H9 (cell line): Measurements from ENCODE around the gene RDH11. TPM values are rescaled to one million over a fixed set of nuclear protein-coding genes. Genes with fewer than 3 reads are reported as not detected.

Source experiments
- DNase-seq: peaks from one replicate; pipeline ENCODE4 v3.0.0-alpha.2; 2017
- H2AFZ ChIP-seq: one replicate; pipeline ENCODE4 v1.6.1; 2013; ENCODE audit warnings: mild to moderate bottlenecking, low read length, control low read depth, moderate library complexity
- H2AK5ac ChIP-seq: 2 replicates; pipeline ENCODE4 v1.6.1; 2013; ENCODE audit warnings: low read length, control low read depth, mixed read lengths; ENCODE audit not compliant: insufficient read length
- H2BK120ac ChIP-seq: one replicate; pipeline ENCODE4 v1.6.1; 2013; ENCODE audit warnings: low read depth, mild to moderate bottlenecking, low read length, control low read depth, inconsistent platforms; ENCODE audit not compliant: poor library complexity, severe bottlenecking
- H2BK12ac ChIP-seq: 2 replicates; pipeline ENCODE4 v1.6.1; 2013; ENCODE audit warnings: low read length, control low read depth, mixed read lengths, low read depth; ENCODE audit not compliant: insufficient read length
- H2BK15ac ChIP-seq: 2 replicates; pipeline ENCODE4 v1.6.1; 2013; ENCODE audit warnings: low read depth, low read length, control low read depth
- H2BK20ac ChIP-seq: one replicate; pipeline ENCODE4 v1.6.1; 2013; ENCODE audit warnings: low read depth, mild to moderate bottlenecking, low read length, control low read depth, inconsistent platforms; ENCODE audit not compliant: poor library complexity, severe bottlenecking
- H2BK5ac ChIP-seq: 2 replicates; pipeline ENCODE4 v1.6.1; 2013; ENCODE audit warnings: low read length, control low read depth, mixed read lengths; ENCODE audit not compliant: insufficient read length
- H3K14ac ChIP-seq: 2 replicates; pipeline ENCODE4 v1.6.1; 2013; ENCODE audit warnings: low read length, control low read depth; ENCODE audit not compliant: insufficient read depth
- H3K18ac ChIP-seq: 2 replicates; pipeline ENCODE4 v1.6.1; 2013; ENCODE audit warnings: low read depth, mild to moderate bottlenecking, mixed read lengths, low read length, control low read depth; ENCODE audit not compliant: insufficient read length
- H3K23ac ChIP-seq: 2 replicates; pipeline ENCODE4 v1.6.1; 2013; ENCODE audit warnings: low read length, control low read depth, mixed read lengths, low read depth; ENCODE audit not compliant: insufficient read length
- H3K23me2 ChIP-seq: 2 replicates; pipeline ENCODE4 v1.6.1; 2013; ENCODE audit warnings: low read depth, mild to moderate bottlenecking, mixed read lengths, low read length, control low read depth; ENCODE audit not compliant: insufficient read length, poor library complexity, severe bottlenecking
- H3K27ac ChIP-seq: 2 replicates; pipeline ENCODE4 v1.5.1; 2013; ENCODE audit warnings: low read length, control low read depth, mixed read lengths, low read depth; ENCODE audit not compliant: insufficient read length
- H3K27me3 ChIP-seq: 2 replicates; pipeline ENCODE4 v1.6.1; 2013; ENCODE audit warnings: low read length, control low read depth, inconsistent platforms; ENCODE audit not compliant: insufficient read depth
- H3K4ac ChIP-seq: 2 replicates; pipeline ENCODE4 v1.6.1; 2013; ENCODE audit warnings: low read depth, mild to moderate bottlenecking, control low read depth, inconsistent platforms, low read length, moderate library complexity
- H3K4me1 ChIP-seq: 2 replicates; pipeline ENCODE4 v1.6.1; 2013; ENCODE audit warnings: low read length, control low read depth, inconsistent platforms; ENCODE audit not compliant: insufficient read depth
- H3K4me2 ChIP-seq: 2 replicates; pipeline ENCODE4 v1.6.1; 2013; ENCODE audit warnings: low read length, control low read depth, mixed read lengths; ENCODE audit not compliant: insufficient read length, insufficient read depth
- H3K56ac ChIP-seq: 2 replicates; pipeline ENCODE4 v1.6.1; 2013; ENCODE audit warnings: low read depth, mild to moderate bottlenecking, mixed read lengths, low read length, control low read depth; ENCODE audit not compliant: insufficient read length
- H3K79me1 ChIP-seq: 2 replicates; pipeline ENCODE4 v1.6.1; 2013; ENCODE audit warnings: low read depth, mild to moderate bottlenecking, moderate library complexity, low read length, control low read depth, inconsistent platforms; ENCODE audit not compliant: insufficient read depth, poor library complexity, severe bottlenecking
- H3K79me2 ChIP-seq: 2 replicates; pipeline ENCODE4 v1.6.1; 2013; ENCODE audit warnings: low read length, control low read depth, inconsistent platforms; ENCODE audit not compliant: insufficient read depth
- H3K9ac ChIP-seq: 2 replicates; pipeline ENCODE4 v1.6.1; 2013; ENCODE audit warnings: low read length, control low read depth, mixed read lengths; ENCODE audit not compliant: insufficient read length; ENCODE audit errors: extremely low read depth
- H3K9me3 ChIP-seq: one replicate; pipeline ENCODE4 v1.6.1; 2013; ENCODE audit warnings: low read depth, low read length, inconsistent platforms; ENCODE audit not compliant: control insufficient read depth
- H3T11ph ChIP-seq: one replicate; pipeline ENCODE4 v1.6.1; 2013; ENCODE audit warnings: mild to moderate bottlenecking, low read length, control low read depth, inconsistent platforms
- H4K20me1 ChIP-seq: one replicate; pipeline ENCODE4 v1.6.1; 2013; ENCODE audit not compliant: control insufficient read depth, insufficient read length, insufficient read depth
- H4K5ac ChIP-seq: 2 replicates; pipeline ENCODE4 v1.6.1; 2013; ENCODE audit warnings: low read depth, mild to moderate bottlenecking, mixed read lengths, low read length, control low read depth; ENCODE audit not compliant: insufficient read length
- H4K8ac ChIP-seq: replicated peaks from 2 replicates; pipeline ENCODE4 v1.6.1; 2013; ENCODE audit warnings: low read length, control low read depth, mixed read lengths, low read depth; ENCODE audit not compliant: insufficient read length
- H4K91ac ChIP-seq: 2 replicates; pipeline ENCODE4 v1.6.1; 2013; ENCODE audit warnings: low read depth, mild to moderate bottlenecking, moderate library complexity, mixed read lengths, low read length, control low read depth; ENCODE audit not compliant: insufficient read length
- H3K27ac Mint-ChIP-seq, 3 experiments: 2 replicates in 2 of 3; 3 replicates in 1 of 3; pipeline ENCODE4 v1.8.0; 2020 to 2021; ENCODE audit warnings: mixed read lengths in 3 of 3, mild to moderate bottlenecking in 1 of 3, moderate library complexity in 1 of 3
- H3K27me3 Mint-ChIP-seq: 2 replicates; pipeline ENCODE4 v1.8.0; 2021; ENCODE audit warnings: low read depth, mild to moderate bottlenecking, moderate library complexity, mixed read lengths
- H3K36me3 Mint-ChIP-seq, 3 experiments: 2 replicates in 2 of 3; 3 replicates in 1 of 3; pipeline ENCODE4 v1.8.0; 2020 to 2021; ENCODE audit warnings: low read depth in 3 of 3, mixed read lengths in 3 of 3; ENCODE audit not compliant: insufficient read depth in 1 of 3
- H3K4me1 Mint-ChIP-seq, 2 experiments: 2 replicates each; pipeline ENCODE4 v1.8.0; 2020; ENCODE audit warnings: mixed read lengths in 2 of 2
- H3K4me3 Mint-ChIP-seq, 2 experiments: 2 replicates in 1 of 2; 3 replicates in 1 of 2; pipeline ENCODE4 v1.8.0; 2020 to 2021; ENCODE audit warnings: mild to moderate bottlenecking in 2 of 2, mixed read lengths in 2 of 2, moderate library complexity in 1 of 2
- H3K9me3 Mint-ChIP-seq, 2 experiments: 2 replicates in 1 of 2; 3 replicates in 1 of 2; pipeline ENCODE4 v1.8.0; 2020; ENCODE audit warnings: mild to moderate bottlenecking in 2 of 2, mixed read lengths in 2 of 2, moderate library complexity in 1 of 2
- WGBS: extraction: QIAGEN DNeasy Blood & Tissue Kit; methylation state at CpG from one replicate; pipeline ENCODE4 v1.1.7; 2013; ENCODE audit warnings: missing lambda C conversion rate, low lambda C conversion rate, mixed read lengths; ENCODE audit not compliant: insufficient read length; ENCODE audit errors: extremely low coverage; 5-methylcytosine and 5-hydroxymethylcytosine counted together
- total RNA-seq: library from RNA; stranded (reverse); gene quantifications from 2 replicates; pipeline ENCODE4 v1.2.1, GENCODE V29; 2021
- TF ChIP-seq, protein P1 (sequence below): fragments of 200-600 bp; sonication (generic); conservative IDR thresholded peaks from 3 replicates; pipeline ENCODE4 v1.8.0; 2021; ENCODE audit warnings: antibody characterized with exemption, mild to moderate bottlenecking

RDH11 gene
- total RNA-seq, 1 experiment from 2014 or later, result 83.4 TPM

DNA sequence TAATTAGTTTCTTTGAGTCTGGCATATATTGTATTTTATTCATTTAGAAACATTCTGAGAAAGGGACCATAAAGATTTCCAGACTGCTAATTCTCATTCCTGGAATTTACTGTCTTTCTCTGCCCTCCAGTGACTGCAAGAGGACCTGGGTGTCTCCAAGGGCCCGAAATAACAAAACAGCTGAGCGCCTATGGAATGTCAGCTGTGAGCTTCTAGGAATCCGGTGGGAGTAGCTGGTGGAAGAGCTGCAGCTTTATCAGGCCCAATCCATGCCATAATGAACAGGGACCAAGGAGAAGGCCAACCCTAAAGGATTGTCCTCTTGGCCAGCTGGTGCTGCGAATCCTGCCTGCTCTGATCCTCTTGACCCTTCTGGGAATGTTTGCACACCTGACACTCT is 38.1 kb upstream of the RDH11 start:
- Histone ChIP-seq H3K14ac (no peak overlapping the region), H2BK120ac (no peak overlapping the region), H3K4ac (no peak overlapping the region), H4K91ac (no peak overlapping the region), H3K79me2 (no peaks in the 10 kb centered on the region), H3K27me3 (no peaks in the 10 kb centered on the region), H2AFZ (no peak overlapping the region), H2BK5ac (no peak overlapping the region), H2BK15ac (no peak overlapping the region), H3K9ac (no peak overlapping the region), H4K20me1 (no peaks in the 10 kb centered on the region), H3K4me1 (no peaks in the 10 kb centered on the region), H3K79me1 (no peaks in the 10 kb centered on the region), H3K23ac (no peak overlapping the region), H2AK5ac (no peak overlapping the region), H4K5ac (no peak overlapping the region), H3K56ac (no peak overlapping the region), H2BK12ac (no peak overlapping the region), H3K23me2 (no peaks in the 10 kb centered on the region), H3K9me3 (no peaks in the 10 kb centered on the region), H3K18ac (no peak overlapping the region), H3K4me2 (no peak overlapping the region), H4K8ac (no peak overlapping the region), H3T11ph (no peak overlapping the region), H2BK20ac (no peak overlapping the region), H3K27ac (no peak overlapping the region)
- no peaks in the 10 kb centered on the region for H3K9me3 Mint-ChIP-seq
- WGBS, result no CpG with 5 or more reads among the region's 4 CpGs
- no peak overlapping the region; a peak in 1 of 7 replicates for H3K27ac Mint-ChIP-seq
- TF ChIP-seq, protein P1, sequence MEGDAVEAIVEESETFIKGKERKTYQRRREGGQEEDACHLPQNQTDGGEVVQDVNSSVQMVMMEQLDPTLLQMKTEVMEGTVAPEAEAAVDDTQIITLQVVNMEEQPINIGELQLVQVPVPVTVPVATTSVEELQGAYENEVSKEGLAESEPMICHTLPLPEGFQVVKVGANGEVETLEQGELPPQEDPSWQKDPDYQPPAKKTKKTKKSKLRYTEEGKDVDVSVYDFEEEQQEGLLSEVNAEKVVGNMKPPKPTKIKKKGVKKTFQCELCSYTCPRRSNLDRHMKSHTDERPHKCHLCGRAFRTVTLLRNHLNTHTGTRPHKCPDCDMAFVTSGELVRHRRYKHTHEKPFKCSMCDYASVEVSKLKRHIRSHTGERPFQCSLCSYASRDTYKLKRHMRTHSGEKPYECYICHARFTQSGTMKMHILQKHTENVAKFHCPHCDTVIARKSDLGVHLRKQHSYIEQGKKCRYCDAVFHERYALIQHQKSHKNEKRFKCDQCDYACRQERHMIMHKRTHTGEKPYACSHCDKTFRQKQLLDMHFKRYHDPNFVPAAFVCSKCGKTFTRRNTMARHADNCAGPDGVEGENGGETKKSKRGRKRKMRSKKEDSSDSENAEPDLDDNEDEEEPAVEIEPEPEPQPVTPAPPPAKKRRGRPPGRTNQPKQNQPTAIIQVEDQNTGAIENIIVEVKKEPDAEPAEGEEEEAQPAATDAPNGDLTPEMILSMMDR, result no peak
- H3K4me1 Mint-ChIP-seq, result peaks cover 14% of the 10 kb centered on the region in 2 experiments
- no peaks in the 10 kb centered on the region; a peak in 1 of 7 replicates for H3K36me3 Mint-ChIP-seq
- no peak for DNase-seq
- H3K27me3 Mint-ChIP-seq, result no peaks in the 10 kb centered on the region
- H3K4me3 Mint-ChIP-seq, result no peak overlapping the region
